Vagina (tissue), 2 donors: ENCODE results near the gene ISYNA1. TPM values are rescaled to one million over a fixed set of nuclear protein-coding genes. Genes with fewer than 3 reads are reported as not detected.

ENCODE experiments used
- DNase-seq, 2 donors: peaks; one replicate each; pipeline ENCODE4 v3.0.0-alpha.2; 2017; ENCODE audit errors: extremely low spot score in 2 of 2
- H3K27ac ChIP-seq: fragments of 200-600 bp; sonication (generic); one replicate; pipeline ENCODE4 v1.5.1; 2019
- H3K27me3 ChIP-seq: fragments of 200-600 bp; sonication (generic); one replicate; pipeline ENCODE4 v1.5.1; 2019
- H3K36me3 ChIP-seq, 2 donors: fragments of 200-600 bp; sonication (generic); one replicate each; pipeline ENCODE4 v1.5.1; 2017 to 2019
- H3K4me1 ChIP-seq: fragments of 200-600 bp; sonication (generic); one replicate; pipeline ENCODE4 v1.5.1; 2019
- H3K4me3 ChIP-seq, 2 donors: fragments of 200-600 bp; sonication (generic); 1 replicate in 1 of 2; 2 replicates in 1 of 2; pipeline ENCODE4 v1.5.1; 2016 to 2019
- H3K9me3 ChIP-seq: fragments of 200-600 bp; sonication (generic); one replicate; pipeline ENCODE4 v1.5.1; 2019
- POLR2A ChIP-seq, 2 donors: fragments of 450-650 bp; IDR thresholded peaks; one replicate each; pipeline ENCODE4 v1.6.1; 2017; ENCODE audit warnings: antibody characterized with exemption in 2 of 2, mild to moderate bottlenecking in 2 of 2, moderate library complexity in 2 of 2
- POLR2AphosphoS5 ChIP-seq, 2 donors: sonication (generic); formaldehyde crosslinking; IDR thresholded peaks; one replicate each; pipeline ENCODE4 v1.9.0; 2017; ENCODE audit warnings: antibody characterized with exemption in 2 of 2, mild to moderate bottlenecking in 2 of 2, low read depth in 1 of 2; ENCODE audit not compliant: insufficient read depth in 1 of 2
- intact Hi-C: fragments of 100-400 bp; cut with DNase I; formaldehyde crosslinking; loops from one replicate; pipeline ENCODE4 v1.15.1; 2023
- total RNA-seq: library from RNA; depleted of rRNA; stranded (reverse); fragments of >200 nt; gene quantifications from one replicate; pipeline ENCODE4 v1.2.3, GENCODE V29; 2016
- TF ChIP-seq, protein P1 (sequence below), 3 experiments: fragments of 450-650 bp in 2 of 3; fragments of 200-600 bp in 1 of 3; sonication (generic) in 1 of 3; IDR thresholded peaks; one replicate each; pipeline ENCODE4 v1.5.1; 2017 to 2019; ENCODE audit warnings: antibody characterized with exemption in 3 of 3, mild to moderate bottlenecking in 2 of 3, moderate library complexity in 2 of 3

Gene ISYNA1
- total RNA-seq, 1 donor from 2014 or later, result 57.5 TPM

DNA sequence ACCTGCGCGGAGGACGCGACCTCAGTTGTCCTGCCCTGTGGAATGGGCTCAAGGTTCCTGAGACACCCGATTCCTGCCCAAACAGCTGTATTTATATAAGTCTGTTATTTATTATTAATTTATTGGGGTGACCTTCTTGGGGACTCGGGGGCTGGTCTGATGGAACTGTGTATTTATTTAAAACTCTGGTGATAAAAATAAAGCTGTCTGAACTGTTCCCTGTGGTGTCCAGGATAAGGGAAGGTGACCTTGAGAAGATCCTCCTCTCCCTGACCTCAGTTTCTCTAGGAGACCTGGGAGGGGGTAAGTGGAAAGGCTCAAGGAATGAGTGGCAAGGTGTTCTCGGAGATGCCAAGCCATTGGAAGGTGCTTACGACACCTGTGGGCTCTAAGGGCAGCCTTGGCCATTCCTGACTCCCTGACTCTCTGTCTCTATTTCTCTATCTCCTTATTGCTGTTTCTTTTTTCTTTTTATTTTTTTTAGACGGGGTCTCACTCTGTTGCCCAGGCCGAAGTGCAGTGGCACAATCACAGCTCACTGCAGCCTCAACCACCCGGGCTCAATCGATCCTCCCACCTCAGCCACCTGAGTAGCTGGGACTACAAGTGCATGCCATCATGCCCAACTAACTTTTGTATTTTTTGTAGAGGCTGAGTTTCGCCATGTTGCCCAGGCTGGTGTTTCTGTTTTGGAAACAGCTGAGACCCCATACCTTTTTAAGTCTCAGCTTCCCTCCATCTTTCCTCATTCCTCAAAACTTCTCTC is 48.8 kb downstream of the ISYNA1 start:
- H3K27ac ChIP-seq, result peak overlapping the region; percentile 62
- peaks cover 22% of the 10 kb centered on the region for H3K4me1 ChIP-seq
- peak overlapping the region in 1 of 2 donors; percentile 47 for H3K4me3 ChIP-seq
- H3K27me3 ChIP-seq, result no peaks in the 10 kb centered on the region
- intact Hi-C loops, result no loop called here
- no peak for TF ChIP-seq POLR2A (IDR thresholded peaks at IDR 0.05)
- no peak for TF ChIP-seq POLR2AphosphoS5 (IDR thresholded peaks at IDR 0.05; ENCODE audit: insufficient read depth in 1 of 2, low read depth in 1 of 2)
- TF ChIP-seq, protein P1, sequence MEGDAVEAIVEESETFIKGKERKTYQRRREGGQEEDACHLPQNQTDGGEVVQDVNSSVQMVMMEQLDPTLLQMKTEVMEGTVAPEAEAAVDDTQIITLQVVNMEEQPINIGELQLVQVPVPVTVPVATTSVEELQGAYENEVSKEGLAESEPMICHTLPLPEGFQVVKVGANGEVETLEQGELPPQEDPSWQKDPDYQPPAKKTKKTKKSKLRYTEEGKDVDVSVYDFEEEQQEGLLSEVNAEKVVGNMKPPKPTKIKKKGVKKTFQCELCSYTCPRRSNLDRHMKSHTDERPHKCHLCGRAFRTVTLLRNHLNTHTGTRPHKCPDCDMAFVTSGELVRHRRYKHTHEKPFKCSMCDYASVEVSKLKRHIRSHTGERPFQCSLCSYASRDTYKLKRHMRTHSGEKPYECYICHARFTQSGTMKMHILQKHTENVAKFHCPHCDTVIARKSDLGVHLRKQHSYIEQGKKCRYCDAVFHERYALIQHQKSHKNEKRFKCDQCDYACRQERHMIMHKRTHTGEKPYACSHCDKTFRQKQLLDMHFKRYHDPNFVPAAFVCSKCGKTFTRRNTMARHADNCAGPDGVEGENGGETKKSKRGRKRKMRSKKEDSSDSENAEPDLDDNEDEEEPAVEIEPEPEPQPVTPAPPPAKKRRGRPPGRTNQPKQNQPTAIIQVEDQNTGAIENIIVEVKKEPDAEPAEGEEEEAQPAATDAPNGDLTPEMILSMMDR (IDR thresholded peaks at IDR 0.05), result no peak
- no peaks in the 10 kb centered on the region for H3K9me3 ChIP-seq
- no peak for DNase-seq
- no peaks in the 10 kb centered on the region for H3K36me3 ChIP-seq

DNA sequence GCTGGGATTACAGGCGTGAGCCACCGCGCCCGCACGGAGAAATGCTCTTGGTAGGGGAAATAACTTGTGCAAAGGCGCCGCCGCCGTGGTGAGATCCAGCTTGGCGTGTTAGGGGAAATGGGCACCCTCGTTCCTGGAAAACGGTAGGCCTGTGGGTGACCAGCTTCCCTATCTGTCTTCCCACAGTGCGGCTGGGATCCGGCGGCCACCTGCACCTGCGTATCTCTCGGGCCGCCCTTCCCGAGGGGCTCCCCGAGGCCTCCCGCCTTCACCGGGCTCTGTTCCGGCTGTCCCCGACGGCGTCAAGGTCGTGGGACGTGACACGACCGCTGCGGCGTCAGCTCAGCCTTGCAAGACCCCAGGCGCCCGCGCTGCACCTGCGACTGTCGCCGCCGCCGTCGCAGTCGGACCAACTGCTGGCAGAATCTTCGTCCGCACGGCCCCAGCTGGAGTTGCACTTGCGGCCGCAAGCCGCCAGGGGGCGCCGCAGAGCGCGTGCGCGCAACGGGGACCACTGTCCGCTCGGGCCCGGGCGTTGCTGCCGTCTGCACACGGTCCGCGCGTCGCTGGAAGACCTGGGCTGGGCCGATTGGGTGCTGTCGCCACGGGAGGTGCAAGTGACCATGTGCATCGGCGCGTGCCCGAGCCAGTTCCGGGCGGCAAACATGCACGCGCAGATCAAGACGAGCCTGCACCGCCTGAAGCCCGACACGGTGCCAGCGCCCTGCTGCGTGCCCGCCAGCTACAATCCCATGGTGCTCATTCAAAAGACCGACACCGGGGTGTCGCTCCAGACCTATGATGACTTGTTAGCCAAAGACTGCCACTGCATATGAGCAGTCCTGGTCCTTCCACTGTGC is 49.6 kb downstream of the ISYNA1 start:
- Histone ChIP-seq H3K4me1 (peaks cover 22% of the 10 kb centered on the region), H3K27ac (peak overlapping the region; percentile 62), H3K27me3 (no peaks in the 10 kb centered on the region), H3K36me3 (no peaks in the 10 kb centered on the region), H3K9me3 (no peaks in the 10 kb centered on the region), H3K4me3 (peak overlapping the region; percentile 32 to 47)
- intact Hi-C loops, result no loop called here
- no peak for DNase-seq
- TF ChIP-seq POLR2A (IDR thresholded peaks at IDR 0.05) (no peak), POLR2AphosphoS5 (IDR thresholded peaks at IDR 0.05; ENCODE audit: insufficient read depth in 1 of 2, low read depth in 1 of 2) (peak in 1 of 2 donors; percentile 50)
- TF ChIP-seq, protein P1 (IDR thresholded peaks at IDR 0.05), result peak; percentile 95 to 98 (median 97)

DNA sequence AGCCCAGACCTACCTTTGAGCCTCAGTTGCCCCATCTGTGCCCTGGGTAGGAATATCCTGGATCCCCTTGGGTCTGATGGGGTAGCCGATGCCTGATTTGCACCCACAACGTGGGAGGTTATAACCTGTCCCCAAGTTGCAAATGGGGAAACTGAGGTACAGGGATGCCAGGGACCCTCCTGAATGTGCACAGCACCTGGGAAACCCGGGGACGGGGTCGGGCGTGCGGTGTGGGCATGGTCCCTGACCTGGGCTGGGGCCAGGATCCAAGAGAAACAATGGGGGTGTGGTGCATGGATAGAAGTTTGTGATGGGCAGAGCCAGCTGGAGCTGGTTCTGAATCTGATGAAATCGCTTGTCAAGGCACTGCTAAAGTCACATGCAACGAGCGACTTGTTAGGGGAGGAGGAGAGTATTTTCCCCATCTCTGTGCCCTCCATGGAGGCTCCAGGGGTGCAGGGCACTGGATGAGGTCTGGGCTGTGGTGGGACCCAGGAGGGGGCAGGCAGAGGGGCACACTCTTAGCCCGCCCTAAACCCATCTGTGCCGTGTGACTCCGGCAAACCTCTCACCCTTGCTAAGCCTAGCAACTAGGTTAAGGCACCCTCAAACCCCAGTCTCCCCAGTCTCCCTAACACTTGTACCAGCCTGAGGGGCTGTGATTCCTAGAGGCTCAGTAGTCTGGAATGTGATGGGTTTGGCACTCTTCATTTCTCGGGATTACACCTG is 51.2 kb downstream of the ISYNA1 start:
- no peak for DNase-seq
- intact Hi-C loops, result no loop called here
- H3K27me3 ChIP-seq, result no peaks in the 10 kb centered on the region
- H3K27ac ChIP-seq, result peak overlapping the region; percentile 79
- H3K36me3 ChIP-seq, result no peaks in the 10 kb centered on the region
- H3K9me3 ChIP-seq, result no peaks in the 10 kb centered on the region
- peak overlapping the region; percentile 23 to 36 for H3K4me3 ChIP-seq
- H3K4me1 ChIP-seq, result peaks cover 22% of the 10 kb centered on the region
- TF ChIP-seq, protein P1 (IDR thresholded peaks at IDR 0.05), result no peak
- TF ChIP-seq POLR2A (IDR thresholded peaks at IDR 0.05) (no peak), POLR2AphosphoS5 (IDR thresholded peaks at IDR 0.05; ENCODE audit: insufficient read depth in 1 of 2, low read depth in 1 of 2) (no peak)

DNA sequence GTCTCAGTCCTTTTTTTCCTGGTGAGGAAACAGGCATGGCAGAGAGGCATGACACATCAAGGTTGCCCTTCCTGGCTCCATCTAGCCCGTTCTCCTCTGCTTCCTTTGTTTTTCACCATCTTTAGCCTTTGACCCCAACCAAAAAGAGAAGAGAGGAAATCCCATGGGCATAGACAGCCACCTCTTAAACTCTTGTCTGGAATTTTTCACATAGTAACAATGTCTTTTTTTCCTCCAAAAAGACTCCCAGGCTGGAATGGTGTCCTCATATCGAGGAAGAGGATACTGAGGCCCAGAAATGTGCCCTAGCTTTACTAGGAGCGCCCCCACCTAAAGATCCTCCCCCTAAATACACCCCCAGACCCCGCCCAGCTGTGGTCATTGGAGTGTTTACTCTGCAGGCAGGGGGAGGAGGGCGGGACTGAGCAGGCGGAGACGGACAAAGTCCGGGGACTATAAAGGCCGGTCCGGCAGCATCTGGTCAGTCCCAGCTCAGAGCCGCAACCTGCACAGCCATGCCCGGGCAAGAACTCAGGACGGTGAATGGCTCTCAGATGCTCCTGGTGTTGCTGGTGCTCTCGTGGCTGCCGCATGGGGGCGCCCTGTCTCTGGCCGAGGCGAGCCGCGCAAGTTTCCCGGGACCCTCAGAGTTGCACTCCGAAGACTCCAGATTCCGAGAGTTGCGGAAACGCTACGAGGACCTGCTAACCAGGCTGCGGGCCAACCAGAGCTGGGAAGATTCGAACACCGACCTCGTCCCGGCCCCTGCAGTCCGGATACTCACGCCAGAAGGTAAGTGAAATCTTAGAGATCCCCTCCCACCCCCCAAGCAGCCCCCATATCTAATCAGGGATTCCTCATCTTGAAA is 52.0 kb downstream of the ISYNA1 start, which contains the start of gene GDF15:
GDF15 (plus strand) TSS at position 484 of the 868 bp plus-strand sequence; CDS start at position 516, 32 bp downstream.
- intact Hi-C loops, result no loop called here
- peak within 1 kb of the TSS; percentile 23 to 36 for H3K4me3 ChIP-seq
- peaks cover 22% of the 10 kb centered on the region for H3K4me1 ChIP-seq
- H3K27ac ChIP-seq, result peak within 1 kb of the TSS; percentile 79
- no peaks in the 10 kb centered on the region for H3K27me3 ChIP-seq
- TF ChIP-seq POLR2AphosphoS5 (IDR thresholded peaks at IDR 0.05; ENCODE audit: insufficient read depth in 1 of 2, low read depth in 1 of 2) (peak in 1 of 2 donors; percentile 77), POLR2A (IDR thresholded peaks at IDR 0.05) (peak in 1 of 2 donors; percentile 44)
- TF ChIP-seq, protein P1 (IDR thresholded peaks at IDR 0.05), result peak in 1 of 3 experiments; percentile 32
- no peaks in the 10 kb centered on the region for H3K36me3 ChIP-seq
- H3K9me3 ChIP-seq, result no peaks in the 10 kb centered on the region
- no peak for DNase-seq
